ENCODE measurements around the gene RPL10.
A peak's percentile ranks its signal among the peaks of the same experiment; 100 is the strongest.

RPL10 gene

DNA sequence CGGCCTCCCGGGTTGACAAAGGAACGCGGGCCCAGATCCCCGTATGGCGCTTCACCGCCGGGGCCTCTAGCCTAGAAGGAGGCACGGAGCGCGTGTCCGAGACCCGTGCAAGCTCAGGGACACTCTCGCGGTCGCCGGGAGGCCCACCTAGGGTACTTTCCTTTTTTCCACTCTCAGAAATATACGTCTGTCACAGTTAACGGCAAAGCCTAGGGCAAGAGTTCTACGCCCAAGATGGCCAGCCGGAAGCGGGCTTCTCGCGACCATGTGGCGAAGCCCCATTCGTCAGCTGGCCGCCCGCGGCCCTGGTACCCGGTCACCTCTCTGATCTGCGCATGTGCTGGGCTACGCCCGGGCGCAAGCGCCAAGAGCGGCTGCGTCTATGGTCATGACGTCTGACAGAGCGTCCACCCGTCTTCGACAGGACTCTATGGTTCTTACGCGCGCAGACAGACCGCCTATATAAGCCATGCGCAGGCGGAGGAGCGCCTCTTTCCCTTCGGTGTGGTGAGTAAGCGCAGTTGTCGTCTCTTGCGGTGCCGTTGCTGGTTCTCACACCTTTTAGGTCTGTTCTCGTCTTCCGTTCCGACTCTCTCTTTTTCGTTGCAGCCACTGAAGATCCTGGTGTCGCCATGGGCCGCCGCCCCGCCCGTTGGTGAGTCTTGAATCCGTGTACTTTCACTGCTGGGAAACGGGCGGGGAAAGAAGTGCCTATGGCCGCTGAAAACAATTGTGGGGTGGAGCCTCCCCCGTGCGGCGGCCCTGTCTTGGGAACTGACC is at the start of gene RPL10:
Gene RPL10 (plus strand): TSS at position 490 of the 780 bp plus-strand sequence. CDS start 143 bp downstream, at position 633.
- peak; percentile 86 for DNase-seq

DNA sequence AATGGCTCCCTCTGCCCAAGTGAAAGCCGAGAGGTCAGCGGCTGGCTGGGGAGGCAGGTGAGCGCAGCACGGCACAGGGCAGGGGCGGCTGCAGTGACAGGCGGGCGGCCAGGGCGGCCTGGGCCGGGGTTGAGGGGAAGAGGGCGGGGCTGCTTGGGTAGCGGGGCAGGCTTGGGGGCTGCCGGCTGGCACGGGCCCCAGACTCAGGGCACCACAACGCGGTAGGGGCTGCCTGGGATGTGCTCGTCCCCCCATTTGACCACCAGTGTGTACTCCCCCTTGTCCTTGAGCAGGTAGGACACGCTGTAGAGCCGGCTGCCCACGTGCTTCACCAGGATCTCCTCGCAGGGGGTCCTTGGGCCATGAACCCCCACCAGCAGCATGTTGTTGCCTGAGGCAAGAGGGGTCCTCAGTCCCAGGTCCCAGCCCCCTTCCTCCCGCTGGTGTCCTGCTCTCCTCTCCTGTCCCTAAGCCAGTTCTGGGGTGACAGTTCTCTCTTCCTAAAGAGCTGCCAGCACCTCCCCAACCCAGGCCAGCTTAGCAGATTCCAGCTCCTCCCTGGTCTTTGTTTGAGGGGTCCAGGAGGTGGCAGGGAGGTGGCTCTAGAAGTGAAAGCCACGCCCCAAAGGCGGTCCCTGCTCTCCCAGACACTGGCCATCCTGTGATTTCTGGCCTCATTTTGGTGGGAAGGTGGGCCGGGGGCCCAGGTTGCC is 49.4 kb upstream of the RPL10 start:
- DNase-seq = no peak

DNA sequence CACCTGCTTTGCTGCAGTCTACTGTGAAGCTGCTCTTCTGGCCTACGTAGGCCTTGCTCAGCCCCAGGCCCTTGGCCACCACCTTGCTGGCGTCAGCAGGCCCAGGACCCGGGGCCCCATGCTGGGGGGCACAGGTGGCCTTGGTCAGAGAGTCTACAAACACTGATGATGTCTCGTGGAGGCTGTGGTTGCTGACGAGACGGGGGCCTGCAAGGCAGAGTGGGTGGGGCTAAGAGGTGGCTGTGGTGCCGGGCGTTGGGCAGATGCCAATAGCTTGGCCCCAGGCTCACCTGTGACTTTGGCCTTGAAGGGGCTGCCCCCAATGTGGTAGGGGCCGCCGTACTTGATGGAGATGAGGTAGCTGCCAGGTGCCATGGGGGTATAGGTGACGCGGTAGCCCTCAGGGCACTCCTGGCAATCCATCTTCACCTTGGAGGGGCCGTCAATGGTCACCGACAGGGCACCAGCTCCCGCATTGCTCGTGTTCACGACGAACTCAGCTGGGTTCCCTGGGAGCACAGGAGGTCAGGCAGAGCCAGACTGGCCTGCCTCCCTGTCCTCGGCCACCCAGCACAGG is 48.7 kb upstream of the RPL10 start:
- no peak for DNase-seq

DNA sequence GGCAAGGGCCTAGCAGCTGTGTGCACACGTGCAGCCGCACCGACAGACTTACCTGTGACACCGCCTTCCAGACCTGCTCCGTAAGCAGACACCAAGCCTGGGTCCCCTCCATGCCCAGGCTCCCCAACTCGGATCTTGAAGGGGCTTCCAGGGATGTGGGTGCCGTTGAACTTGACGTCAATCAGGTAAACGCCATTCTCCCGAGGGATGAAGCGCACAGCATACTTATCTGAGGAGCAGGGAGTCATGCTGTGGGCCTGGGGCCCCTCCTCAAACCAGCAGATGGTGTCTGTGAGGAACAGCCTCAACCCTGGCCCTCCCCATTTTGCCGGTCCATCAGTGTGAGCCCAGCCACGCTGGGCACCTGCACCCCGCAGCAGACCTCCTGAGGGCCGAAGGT is 48.2 kb upstream of the RPL10 start:
- no peak for DNase-seq

DNA sequence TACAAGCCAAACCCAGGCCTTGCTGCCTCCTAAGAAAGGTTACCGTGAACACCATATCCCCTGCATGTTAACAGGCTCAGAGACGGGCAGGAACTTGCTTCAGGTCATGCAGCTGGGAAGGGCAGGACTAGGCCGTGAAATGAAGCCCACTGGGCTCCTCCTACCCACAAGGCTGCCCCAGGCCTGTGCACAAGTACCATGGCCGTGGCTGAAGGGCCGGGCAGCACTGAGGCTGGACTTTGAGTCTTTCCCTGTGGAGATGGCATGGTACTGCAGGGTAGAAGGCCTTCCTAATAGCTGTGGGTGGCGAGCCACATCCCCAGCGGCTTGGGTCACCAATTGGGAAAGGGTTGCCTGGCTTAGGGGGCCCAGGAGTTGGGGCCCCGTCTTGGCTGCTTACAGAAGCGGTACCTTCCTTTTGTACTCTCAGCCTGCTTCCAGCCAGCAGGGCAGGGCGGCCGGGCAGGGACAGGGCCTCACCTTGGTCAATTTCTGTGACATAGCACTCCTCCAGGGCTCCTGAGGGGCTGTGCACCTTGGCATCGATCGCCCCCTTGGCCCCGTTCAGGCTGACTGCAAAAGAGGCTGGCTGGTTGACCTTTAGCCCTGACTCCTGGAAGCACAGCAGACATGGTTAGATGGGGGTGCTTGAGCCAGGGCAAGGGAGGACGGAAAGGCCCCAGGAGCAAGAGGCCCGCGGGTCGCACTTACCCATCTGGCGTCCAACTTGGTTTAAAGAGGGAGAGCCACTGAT is 47.6 kb upstream of the RPL10 start:
- DNase-seq = no peak

DNA sequence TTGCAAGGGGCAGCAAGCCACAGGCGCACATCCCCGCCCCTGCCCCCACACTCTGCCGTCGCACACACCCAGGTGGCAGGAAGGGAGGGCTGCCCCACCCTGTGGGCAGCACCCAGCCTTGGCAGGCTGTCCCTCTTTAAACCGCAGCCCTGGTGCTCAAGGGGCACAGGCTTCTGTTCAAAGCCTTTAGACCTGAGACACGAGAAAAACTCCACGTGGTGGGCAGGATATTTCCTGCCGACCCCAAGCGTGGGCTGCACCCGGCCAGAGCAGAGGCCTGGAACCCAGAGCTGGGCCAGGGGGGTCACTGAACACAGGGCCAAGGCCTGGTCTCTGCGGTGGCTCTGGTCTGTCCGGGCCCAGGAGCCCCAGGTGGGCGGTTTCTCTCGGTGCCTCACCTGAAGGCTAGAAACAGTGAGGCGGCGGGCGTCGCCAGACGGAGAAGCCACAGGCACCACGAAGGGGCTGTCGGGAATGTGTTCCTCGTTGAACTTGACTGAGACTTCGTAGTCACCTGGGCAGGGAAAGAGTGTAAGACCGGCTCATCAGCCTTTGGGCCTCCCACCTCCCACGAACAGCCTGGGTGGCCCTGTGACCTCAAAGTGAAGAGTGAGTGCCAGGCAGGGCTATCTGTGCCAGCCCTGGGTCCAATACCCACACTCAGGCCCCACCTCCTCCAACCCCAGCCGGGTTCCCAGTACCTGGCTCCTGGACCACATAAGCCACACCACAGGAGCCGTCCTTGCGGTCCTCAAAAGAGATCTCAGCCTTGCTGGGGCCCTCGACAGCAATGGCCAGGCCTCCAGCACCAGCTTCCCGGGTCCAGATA is 46.8 kb upstream of the RPL10 start:
- DNase-seq = no peak

DNA sequence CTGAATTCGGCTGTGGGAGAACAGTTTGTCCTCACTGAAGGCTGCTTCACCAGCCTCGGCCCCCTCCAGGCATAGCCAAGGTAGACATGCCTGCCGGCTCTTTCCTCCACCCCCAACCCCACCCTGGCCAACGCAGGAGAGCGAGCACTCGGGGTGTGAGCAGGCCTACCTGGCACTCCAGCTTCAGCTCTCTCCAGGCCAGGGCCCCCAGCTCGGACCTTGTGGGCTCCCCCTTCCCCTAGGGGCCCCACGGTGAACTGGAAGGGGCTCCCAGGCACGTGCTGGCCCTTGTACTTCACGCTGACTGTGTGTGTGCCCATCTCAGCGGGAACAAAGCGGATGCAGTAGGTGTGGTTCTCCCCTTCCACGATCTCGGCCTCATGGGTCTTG is 46.2 kb upstream of the RPL10 start:
- no peak for DNase-seq

DNA sequence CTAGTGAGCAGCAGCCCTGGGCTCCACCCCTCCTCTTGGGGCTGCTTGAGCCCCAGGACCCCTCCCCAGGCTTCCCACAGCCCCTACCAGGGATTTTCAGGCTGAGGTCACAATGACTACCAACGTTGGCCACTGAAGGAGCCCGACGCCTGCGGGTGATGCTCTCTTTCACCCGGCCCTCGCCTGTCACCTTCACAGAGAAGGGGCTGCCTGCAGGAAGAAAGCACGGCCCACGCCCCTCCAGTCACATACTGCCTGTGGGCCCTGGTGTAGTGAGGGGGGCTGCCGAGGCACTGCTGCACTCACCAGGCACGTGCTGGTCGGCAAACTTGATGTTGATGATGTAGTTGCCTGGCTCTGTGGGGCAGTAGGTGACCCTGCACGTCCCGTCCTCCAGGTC is 45.7 kb upstream of the RPL10 start:
- DNase-seq = no peak

DNA sequence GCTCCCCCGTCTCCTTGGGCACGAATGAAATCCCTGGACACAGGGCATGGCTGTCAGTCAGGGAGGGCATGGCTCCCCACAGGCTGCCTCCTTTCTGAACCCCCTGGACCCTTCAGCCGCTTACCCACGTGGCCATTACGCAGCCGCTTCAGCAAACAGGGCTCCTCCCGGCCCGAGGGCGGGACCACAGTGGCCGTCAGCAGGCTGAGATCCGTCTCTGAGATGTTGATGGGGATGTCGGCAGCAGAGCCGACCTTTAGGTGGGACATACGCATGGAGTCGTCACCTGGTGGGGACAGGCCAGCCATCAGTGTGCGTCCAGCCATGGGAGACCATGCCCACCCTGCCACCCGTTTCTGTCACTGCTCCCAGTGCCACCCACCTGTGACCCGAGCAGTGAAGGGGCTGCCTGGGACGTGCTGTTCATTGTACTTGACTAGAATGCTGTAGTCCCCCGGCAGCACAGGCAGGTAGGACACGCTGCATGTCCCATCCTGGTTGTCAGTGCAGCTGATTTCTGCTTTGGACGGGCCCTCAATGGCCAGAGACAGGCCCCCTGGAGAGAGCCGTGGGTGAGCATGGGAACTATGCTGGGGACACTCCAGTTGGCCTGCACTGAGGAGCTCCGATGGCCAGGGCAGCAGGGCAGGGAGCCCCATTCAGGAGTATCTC is 44.9 kb upstream of the RPL10 start:
- no peak for DNase-seq

DNA sequence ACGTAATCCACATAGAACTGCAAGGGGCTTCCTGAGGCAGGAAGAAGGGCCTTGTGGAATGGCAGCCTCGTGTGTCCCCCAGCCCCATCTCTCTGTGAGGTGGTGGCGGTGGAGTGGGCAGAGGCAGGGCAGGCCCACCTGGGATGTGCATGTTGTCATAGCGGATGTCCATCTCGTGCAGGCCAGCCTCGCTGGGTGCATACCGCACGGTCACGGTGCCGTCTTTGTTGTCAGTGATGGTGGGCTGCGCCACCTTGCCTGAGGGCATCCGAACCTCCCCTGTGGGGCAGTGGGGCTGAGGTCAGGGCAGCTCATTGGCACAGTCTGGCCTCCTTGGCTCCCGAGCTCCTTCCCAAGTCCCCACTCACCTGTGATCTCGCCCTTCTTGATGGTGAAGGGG is 44.2 kb upstream of the RPL10 start:
- no peak for DNase-seq

DNA sequence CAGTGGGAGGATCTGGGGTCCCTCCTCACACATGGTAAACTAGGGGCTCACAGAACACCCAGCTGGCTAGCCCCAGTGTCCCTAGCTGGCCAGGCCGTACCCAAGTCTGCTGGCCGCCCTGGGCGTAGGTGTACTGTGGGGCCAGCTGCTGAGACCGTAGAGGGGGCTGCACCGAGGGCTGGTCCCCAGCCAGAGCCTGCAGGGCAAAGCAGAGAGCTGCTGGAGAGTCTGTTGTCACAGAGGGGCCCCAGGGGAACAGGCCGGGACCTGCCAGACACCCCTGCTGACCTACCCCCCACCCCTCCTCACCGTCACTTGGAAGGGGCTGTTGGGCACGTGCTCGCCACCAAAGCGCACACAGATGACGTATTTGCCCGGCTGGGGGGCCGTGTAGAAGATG is 43.7 kb upstream of the RPL10 start:
- DNase-seq = no peak

DNA sequence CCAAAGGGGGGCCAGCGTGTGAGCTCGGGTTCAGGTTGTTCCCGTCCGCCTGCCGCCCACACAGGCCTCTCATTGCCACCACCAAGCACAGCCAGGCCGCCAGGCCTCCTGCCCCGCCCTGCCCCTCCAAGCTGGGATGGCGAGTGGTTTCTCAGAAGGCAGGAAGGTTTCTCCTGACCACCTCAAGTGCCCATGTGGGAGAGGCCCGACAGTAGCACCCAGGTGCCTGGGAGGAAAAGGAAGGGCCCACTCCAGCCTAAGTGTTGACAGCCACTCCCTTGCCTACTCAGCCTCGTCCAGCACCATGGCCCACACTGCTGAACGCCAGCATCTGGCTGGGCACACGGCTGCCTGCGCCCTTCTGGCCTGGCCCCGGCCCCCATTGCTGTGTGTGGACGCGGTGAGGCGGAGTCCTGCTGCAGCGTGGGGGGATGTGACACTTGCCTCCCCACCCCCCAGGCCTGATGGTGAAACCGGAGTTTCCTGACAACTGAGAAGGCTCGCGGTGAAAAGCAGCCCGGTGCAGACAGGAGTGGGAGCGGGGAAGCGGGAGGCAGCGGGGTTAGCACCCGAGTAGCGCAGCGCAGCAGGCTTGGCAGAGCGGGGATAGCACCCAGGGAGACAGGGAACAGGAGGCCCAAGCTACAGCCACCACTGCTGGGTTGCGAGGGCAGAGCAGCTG is 42.9 kb upstream of the RPL10 start:
- no peak for DNase-seq

DNA sequence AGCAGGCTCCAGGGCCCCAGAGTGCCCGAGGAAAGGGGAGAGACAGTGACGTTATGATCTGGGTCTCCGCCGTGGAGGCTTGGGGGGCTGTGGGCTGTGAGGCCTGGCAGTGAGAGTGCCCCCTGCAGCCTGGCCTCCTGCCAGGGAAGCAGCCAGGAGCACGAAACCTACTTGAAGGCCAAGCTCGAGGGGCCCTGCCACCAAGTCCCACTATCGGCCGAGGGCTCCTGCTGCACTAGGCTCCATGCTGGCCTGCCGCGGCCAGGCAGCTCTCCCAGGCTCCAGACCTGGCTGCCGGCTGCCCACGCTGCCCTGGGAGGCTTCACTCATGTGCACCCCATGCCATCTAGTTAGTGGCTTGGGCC is 42.4 kb upstream of the RPL10 start:
- DNase-seq = no peak

DNA sequence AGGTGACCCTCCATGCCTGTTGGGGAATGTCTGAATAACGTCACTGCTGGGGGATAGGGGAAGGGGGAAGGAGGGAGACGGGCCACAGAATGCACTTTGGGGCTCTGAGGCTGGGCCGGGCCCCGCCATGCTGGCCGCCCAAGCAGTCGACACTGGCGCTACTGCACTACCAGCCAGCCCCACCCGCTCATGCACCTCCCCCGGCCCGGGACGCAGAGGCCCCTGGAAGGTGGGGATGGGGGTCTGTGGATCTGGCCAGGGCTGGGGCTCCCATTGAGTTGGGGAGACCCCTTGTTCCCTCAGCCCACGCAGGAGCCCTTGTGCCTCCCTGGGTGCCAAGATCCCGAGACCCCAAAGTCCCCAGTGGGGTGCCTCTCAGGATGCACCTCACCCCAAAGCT is 41.6 kb upstream of the RPL10 start:
- no peak for DNase-seq

DNA sequence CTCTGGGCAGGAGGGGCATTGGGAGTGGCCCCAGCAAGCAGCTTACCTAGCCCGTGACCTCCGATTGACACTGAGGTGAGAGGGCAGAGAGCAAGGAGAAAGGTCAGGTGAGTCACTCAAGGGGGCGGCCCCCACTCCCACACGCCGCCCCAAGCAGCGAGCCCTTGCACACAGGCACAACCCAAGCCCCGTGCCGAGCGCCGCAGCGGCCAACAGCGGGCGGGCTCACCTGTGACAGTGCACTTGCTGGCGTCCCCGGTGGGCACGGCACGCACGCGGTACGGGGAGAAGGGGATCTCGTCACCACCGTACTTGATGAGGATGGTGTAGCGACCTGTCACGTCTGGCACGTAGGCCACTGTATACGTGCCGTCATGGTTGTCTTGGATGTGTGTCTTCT is 41.0 kb upstream of the RPL10 start:
- DNase-seq = no peak

DNA sequence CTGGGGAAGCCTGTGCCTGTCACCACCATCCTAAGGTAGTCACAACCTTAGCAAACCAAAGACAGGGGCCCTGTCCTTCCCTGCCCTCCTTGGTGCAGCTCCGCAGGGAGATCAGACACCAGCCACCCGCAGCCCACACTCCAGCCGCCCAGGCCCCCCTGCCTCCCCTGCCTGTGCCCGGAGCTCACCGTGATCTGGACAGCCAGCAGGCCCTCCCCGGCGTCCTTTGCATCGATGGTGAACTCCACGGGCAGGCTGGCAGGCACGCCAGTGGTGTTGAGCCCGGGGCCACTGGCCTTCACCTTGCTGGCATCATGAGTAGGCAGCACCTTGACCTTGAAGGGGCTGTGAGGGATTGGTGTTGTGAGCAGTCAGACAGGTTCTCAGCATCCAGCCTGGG is 40.2 kb upstream of the RPL10 start:
- DNase-seq = no peak

DNA sequence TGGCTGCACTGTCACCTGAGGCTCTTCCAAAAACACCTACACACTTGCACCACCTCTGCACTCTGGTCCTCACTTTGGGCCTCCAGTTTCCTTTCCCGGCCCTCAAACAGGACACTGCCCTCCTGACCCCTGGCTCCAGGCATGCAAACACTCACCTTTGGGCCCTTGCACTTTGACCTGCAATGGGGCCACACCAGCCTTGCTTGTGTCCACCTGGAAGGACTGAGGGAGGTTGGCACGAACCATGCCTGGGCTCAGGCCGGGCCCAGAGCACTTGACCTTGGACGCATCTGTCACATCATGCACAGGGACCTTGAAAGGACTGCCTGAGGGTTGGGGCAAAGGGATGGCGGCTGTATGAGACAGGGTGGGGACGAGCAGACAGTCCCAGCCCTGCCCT is 39.3 kb upstream of the RPL10 start:
- no peak for DNase-seq

DNA sequence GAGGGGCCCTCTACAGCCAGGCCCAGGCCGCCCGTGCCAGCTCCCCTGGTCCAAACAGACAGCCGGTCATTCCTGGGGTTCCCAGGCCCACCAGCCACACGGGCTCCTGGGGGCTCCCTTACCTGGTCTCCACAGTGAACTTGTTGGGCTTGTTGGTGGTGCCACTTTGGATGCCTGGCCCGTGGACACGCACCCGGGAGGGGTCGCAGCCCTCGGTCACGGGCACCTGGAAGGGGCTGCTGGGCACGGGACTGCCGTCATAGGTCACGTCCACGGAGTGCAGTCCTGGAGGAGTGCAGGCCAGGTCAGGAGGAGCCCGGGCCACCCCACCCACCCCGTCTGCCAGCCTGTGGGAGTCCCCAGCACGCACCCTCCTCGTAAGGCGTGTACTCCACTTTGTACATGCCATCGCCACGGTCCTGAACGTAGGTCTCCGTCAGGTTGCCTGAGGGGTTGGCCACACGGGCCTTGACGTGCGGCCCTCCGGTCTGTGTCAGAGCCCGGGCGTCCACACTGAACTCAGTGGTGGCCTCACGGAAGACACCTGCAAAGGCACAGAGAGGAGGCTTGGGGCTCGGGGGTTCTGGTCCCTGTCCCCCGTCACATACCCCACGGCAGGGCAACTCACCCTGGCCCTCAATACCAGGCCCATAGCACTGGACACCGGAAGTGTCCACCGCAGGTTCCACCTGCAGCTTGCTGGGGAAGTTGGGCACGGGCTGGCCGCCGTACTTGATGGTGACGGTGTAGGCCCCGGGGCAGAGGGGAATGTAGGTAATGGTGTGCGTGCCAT is 38.6 kb upstream of the RPL10 start:
- DNase-seq = no peak

DNA sequence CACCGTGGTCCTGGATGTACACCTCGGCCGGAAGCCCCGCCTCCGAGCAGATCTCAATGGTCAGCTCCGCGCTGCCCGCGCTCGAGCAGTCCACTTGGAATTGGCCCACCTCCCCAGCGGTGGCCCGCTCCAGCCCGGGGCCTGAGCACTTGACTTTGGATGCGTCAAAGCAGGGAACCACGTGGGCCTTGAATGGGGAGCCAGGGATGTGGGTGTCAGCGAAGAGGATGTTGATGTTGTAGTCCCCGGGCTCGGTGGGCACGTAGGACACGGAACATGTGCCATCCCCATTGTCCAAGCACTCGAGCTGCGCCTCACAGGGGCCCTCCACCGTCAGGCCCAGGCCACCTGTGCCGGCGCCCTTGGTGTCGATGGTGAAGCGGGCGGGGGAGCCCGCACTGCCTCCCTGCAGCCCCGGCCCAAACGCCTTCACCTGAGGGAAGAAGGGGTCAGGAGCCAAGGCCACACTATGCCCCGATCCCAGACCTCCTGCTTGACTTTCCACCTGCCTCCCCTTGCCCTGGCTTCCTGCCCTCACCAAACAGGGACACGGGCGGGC is 37.9 kb upstream of the RPL10 start:
- DNase-seq = no peak

DNA sequence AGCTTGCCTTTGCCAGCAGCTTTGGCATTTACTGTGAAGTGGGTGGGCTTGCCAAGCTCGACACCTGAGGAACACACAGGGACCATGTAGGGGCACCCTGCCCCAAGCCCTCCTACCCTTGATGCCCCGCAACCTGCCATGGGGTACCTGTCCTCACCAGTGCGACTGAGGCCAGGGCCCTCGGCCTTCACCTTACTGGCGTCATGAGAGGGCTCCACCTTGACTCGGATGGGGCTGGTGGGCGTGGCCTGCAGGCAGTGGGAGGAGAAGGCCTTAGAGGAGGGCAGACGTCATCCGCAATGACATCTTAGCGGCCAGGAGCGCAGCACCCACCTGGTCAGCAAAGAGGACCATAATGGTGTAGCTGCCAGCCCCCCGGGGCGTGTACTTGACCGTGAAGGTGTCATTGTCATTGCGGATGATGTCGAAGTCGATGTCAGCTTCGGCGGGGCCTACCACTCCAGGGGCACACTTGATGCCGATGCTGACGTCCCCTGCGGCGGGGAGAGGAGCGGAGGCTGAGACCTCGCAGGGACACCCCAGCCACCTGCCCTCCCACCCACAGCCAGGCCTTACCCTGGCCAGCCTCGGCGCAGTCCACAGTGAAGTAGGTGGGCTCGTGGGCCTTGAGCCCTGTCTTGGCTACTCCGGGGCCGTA is 36.0 kb upstream of the RPL10 start:
- DNase-seq = no peak
